HepG2 (cell line): ENCODE results near the gene CFAP119. TPM values are rescaled to one million over a fixed set of nuclear protein-coding genes. Genes with fewer than 3 reads are reported as not detected.
A peak's percentile ranks its signal among the peaks of the same experiment; 100 is the strongest.
"Not testable (repeated sequence)": the region's sequence is repeated elsewhere in the genome, so short reads cannot be mapped to it uniquely, and the experiment has no call there.

Experiments
- ADNP ChIP-seq: sonication (generic); formaldehyde crosslinking; IDR thresholded peaks from 2 replicates; pipeline ENCODE4 v1.4.0; 2020; ENCODE audit warnings: missing genetic modification reagents
- EP300 ChIP-seq, 3 experiments: sonication (generic) in 1 of 3; formaldehyde crosslinking in 1 of 3; IDR thresholded peaks; 2 replicates each; pipeline versions ENCODE4 v1.5.1 to v1.6.1; 2011 to 2020; ENCODE audit warnings: low read depth in 2 of 3, low read length in 2 of 3, borderline replicate concordance in 1 of 3, improper control_type of control experiment in 1 of 3, mild to moderate bottlenecking in 1 of 3, missing genetic modification reagents in 1 of 3, moderate library complexity in 1 of 3
- FOXA3 ChIP-seq: IDR thresholded peaks from 2 replicates; pipeline ENCODE4 v1.6.1; 2016; ENCODE audit warnings: missing genetic modification reagents, missing compliant biosample characterization
- FOXO1 ChIP-seq: sonication (generic); formaldehyde crosslinking; IDR thresholded peaks from 2 replicates; pipeline ENCODE4 v1.4.0; 2020; ENCODE audit warnings: missing genetic modification reagents
- GATAD2A ChIP-seq: IDR thresholded peaks from 2 replicates; pipeline ENCODE4 v1.6.1; 2016
- KDM6A ChIP-seq: IDR thresholded peaks from 2 replicates; pipeline ENCODE4 v1.6.1; 2016; ENCODE audit warnings: low read depth
- LCORL ChIP-seq, 2 experiments: fragments of 450-650 bp in 1 of 2; sonication (generic) in 1 of 2; formaldehyde crosslinking in 1 of 2; IDR thresholded peaks; 2 replicates each; pipeline versions ENCODE4 v1.5.0 to v1.6.1; 2017 to 2020; ENCODE audit warnings: antibody characterized with exemption in 1 of 2, missing genetic modification reagents in 1 of 2
- NR2F1 ChIP-seq, 2 experiments: fragments of 450-650 bp in 1 of 2; formaldehyde crosslinking in 1 of 2; IDR thresholded peaks; 2 replicates each; pipeline versions ENCODE4 v1.5.0 to v1.6.1; 2016 to 2020; ENCODE audit warnings: mild to moderate bottlenecking in 1 of 2, missing compliant biosample characterization in 1 of 2, missing genetic modification reagents in 1 of 2, moderate library complexity in 1 of 2
- RARA ChIP-seq: IDR thresholded peaks from 2 replicates; pipeline ENCODE4 v1.6.1; 2016; ENCODE audit warnings: missing genetic modification reagents, missing compliant biosample characterization
- RCOR2 ChIP-seq: IDR thresholded peaks from 2 replicates; pipeline ENCODE4 v1.6.1; 2016; ENCODE audit warnings: missing biosample characterization, missing genetic modification reagents
- RXRB ChIP-seq: IDR thresholded peaks from 2 replicates; pipeline ENCODE4 v1.6.1; 2016; ENCODE audit warnings: borderline replicate concordance, missing genetic modification reagents, missing compliant biosample characterization
- SALL1 ChIP-seq: sonication (generic); formaldehyde crosslinking; IDR thresholded peaks from 2 replicates; pipeline ENCODE4 v1.8.0; 2022; ENCODE audit warnings: mild to moderate bottlenecking, missing genetic modification reagents
- SIX1 ChIP-seq: sonication (generic); formaldehyde crosslinking; IDR thresholded peaks from 2 replicates; pipeline ENCODE4 v1.4.0; 2020; ENCODE audit warnings: missing genetic modification reagents, borderline replicate concordance
- SOX13 ChIP-seq, 3 experiments: fragments of 450-650 bp in 1 of 3; sonication (generic) in 1 of 3; formaldehyde crosslinking in 1 of 3; IDR thresholded peaks in 2 of 3; conservative IDR thresholded peaks in 1 of 3; 2 replicates each; pipeline versions ENCODE4 v1.5.0 to v1.6.1; 2016 to 2020; ENCODE audit warnings: antibody characterized with exemption in 1 of 3, mild to moderate bottlenecking in 1 of 3, missing compliant biosample characterization in 1 of 3, missing genetic modification reagents in 1 of 3, moderate library complexity in 1 of 3
- SOX5 ChIP-seq: IDR thresholded peaks from 2 replicates; pipeline ENCODE4 v1.6.1; 2016; ENCODE audit warnings: borderline replicate concordance
- ZNF343 ChIP-seq: sonication (generic); formaldehyde crosslinking; IDR thresholded peaks from 2 replicates; pipeline ENCODE4 v1.4.0; 2020; ENCODE audit warnings: mild to moderate bottlenecking, missing genetic modification reagents
- ZNF644 ChIP-seq: IDR thresholded peaks from 2 replicates; pipeline ENCODE4 v1.6.1; 2016; ENCODE audit warnings: low read depth
- polyA plus RNA-seq, 8 experiments: library from polyadenylated mRNA; depleted of rRNA in 3 of 8; stranded (reverse) in 7 of 8; unstranded in 1 of 8; fragments of >200 nt; fragmentation: Illumina TruSeq in 4 of 8; extraction: Trizol in 4 of 8; gene quantifications; 2 replicates each; pipeline versions ENCODE4 v1.2.1 to v1.2.3, GENCODE V29; 2011 to 2016; ENCODE audit warnings: low read depth in 4 of 8, missing spikeins in 1 of 8, mixed read lengths in 1 of 8; ENCODE audit not compliant: insufficient read depth in 1 of 8
- total RNA-seq, 5 experiments: library from RNA; depleted of rRNA; stranded (reverse); fragments of >200 nt; fragmentation: Illumina TruSeq; extraction: Trizol; gene quantifications; 2 replicates each; pipeline ENCODE4 v1.2.3, GENCODE V29; 2016; ENCODE audit warnings: low read depth in 1 of 5
- TF ChIP-seq, protein P1 (sequence below): IDR thresholded peaks from 2 replicates; pipeline ENCODE4 v1.6.1; 2016; ENCODE audit warnings: low read depth, control low read depth
- TF ChIP-seq, protein P2 (sequence below): sonication (generic); IDR thresholded peaks from 2 replicates; pipeline ENCODE4 v1.6.1; 2016; ENCODE audit warnings: low read depth, borderline replicate concordance
- TF ChIP-seq, protein P3 (sequence below): sonication (generic); formaldehyde crosslinking; IDR thresholded peaks from 2 replicates; pipeline ENCODE4 v1.4.0; 2020; ENCODE audit warnings: missing genetic modification reagents
- TF ChIP-seq, protein P4 (sequence below): sonication (generic); formaldehyde crosslinking; IDR thresholded peaks from 2 replicates; pipeline ENCODE4 v1.4.0; 2020; ENCODE audit warnings: missing genetic modification reagents, borderline replicate concordance

The CFAP119 gene
- total and polyA plus RNA-seq, 2 of the 13 experiments (the other 11 are each of a cell fraction or from before 2014, with no cell fraction given): 6.4 TPM

DNA sequence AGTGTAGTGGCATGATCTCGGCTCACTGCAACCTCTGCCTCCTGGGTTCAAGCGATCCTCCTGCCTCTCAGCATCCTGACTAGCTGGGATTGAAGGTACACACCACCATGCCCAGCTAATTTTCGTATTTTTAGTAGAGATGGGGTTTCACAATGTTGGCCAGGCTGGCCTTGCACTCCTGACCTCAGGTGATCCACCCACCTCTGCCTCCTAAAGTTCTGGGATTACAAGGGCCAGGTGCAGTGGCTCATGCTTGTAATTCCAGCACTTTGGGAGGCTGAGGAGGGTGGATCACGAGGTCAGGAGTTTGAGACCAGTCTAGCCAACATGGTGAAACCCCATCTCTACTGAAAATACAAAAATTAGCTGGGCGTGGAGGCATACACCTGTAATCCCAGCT lies 47.8 kb upstream of the CFAP119 start (continued):
- TF ChIP-seq SIX1 (CRISPR knock-in tag): 0 out of 2 replicates have a peak, but pooled peaks have one; percentile 26
- TF ChIP-seq SOX13 (IDR thresholded peaks at IDR 0.05); EP300 (CRISPR knock-in tag; IDR thresholded peaks at IDR 0.05; ENCODE audit: borderline replicate concordance); LCORL (IDR thresholded peaks at IDR 0.05): not testable (repeated sequence)
- peak in 1 of 2 experiments; percentile 76; a peak in 2 of 4 replicates for TF ChIP-seq SOX13 (CRISPR knock-in tag; conservative IDR thresholded peaks at IDR 0.05 in 1 of 2, IDR thresholded peaks at IDR 0.05 in 1 of 2)
- TF ChIP-seq GATAD2A (CRISPR knock-in tag): peak; percentile 48; the same call in 1 of the 2 replicates
- TF ChIP-seq, protein P1, sequence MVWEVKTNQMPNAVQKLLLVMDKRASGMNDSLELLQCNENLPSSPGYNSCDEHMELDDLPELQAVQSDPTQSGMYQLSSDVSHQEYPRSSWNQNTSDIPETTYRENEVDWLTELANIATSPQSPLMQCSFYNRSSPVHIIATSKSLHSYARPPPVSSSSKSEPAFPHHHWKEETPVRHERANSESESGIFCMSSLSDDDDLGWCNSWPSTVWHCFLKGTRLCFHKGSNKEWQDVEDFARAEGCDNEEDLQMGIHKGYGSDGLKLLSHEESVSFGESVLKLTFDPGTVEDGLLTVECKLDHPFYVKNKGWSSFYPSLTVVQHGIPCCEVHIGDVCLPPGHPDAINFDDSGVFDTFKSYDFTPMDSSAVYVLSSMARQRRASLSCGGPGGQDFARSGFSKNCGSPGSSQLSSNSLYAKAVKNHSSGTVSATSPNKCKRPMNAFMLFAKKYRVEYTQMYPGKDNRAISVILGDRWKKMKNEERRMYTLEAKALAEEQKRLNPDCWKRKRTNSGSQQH (CRISPR knock-in tag): 0 out of 2 replicates have a peak, but pooled peaks have one; percentile 29
- peak; percentile 64 for TF ChIP-seq SALL1 (CRISPR knock-in tag)
- TF ChIP-seq SOX5 (CRISPR knock-in tag): peak; percentile 45; the same call in 1 of the 2 replicates
- TF ChIP-seq ZNF343 (CRISPR knock-in tag): 0 out of 2 replicates have a peak, but pooled peaks have one; percentile 23
- TF ChIP-seq EP300 (IDR thresholded peaks at IDR 0.05; ENCODE audit: low read depth in 2 of 2, low read length in 2 of 2): peak in 1 of 2 experiments; percentile 44; a peak in 1 of 4 replicates
- 0 out of 2 replicates have a peak, but pooled peaks have one; percentile 25 for TF ChIP-seq KDM6A (CRISPR knock-in tag)
- TF ChIP-seq RARA (CRISPR knock-in tag): peak; percentile 90
- TF ChIP-seq ADNP: peak; percentile 23; the same call in 1 of the 2 replicates
- peak; percentile 38; the same call in 1 of the 2 replicates for TF ChIP-seq LCORL (CRISPR knock-in tag; IDR thresholded peaks at IDR 0.05)
- TF ChIP-seq FOXO1 (CRISPR knock-in tag): peak; percentile 55; the same call in 1 of the 2 replicates
- TF ChIP-seq ZNF644 (CRISPR knock-in tag): 0 out of 2 replicates have a peak, but pooled peaks have one; percentile 15
- TF ChIP-seq, protein P2, sequence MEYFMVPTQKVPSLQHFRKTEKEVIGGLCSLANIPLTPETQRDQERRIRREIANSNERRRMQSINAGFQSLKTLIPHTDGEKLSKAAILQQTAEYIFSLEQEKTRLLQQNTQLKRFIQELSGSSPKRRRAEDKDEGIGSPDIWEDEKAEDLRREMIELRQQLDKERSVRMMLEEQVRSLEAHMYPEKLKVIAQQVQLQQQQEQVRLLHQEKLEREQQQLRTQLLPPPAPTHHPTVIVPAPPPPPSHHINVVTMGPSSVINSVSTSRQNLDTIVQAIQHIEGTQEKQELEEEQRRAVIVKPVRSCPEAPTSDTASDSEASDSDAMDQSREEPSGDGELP: peak; percentile 31; the same call in 1 of the 2 replicates
- TF ChIP-seq, protein P3, sequence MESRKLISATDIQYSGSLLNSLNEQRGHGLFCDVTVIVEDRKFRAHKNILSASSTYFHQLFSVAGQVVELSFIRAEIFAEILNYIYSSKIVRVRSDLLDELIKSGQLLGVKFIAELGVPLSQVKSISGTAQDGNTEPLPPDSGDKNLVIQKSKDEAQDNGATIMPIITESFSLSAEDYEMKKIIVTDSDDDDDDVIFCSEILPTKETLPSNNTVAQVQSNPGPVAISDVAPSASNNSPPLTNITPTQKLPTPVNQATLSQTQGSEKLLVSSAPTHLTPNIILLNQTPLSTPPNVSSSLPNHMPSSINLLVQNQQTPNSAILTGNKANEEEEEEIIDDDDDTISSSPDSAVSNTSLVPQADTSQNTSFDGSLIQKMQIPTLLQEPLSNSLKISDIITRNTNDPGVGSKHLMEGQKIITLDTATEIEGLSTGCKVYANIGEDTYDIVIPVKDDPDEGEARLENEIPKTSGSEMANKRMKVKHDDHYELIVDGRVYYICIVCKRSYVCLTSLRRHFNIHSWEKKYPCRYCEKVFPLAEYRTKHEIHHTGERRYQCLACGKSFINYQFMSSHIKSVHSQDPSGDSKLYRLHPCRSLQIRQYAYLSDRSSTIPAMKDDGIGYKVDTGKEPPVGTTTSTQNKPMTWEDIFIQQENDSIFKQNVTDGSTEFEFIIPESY (CRISPR knock-in tag): peak; percentile 11; the same call in 1 of the 2 replicates
- TF ChIP-seq RCOR2 (CRISPR knock-in tag): 0 out of 2 replicates have a peak, but pooled peaks have one; percentile 22
- TF ChIP-seq NR2F1 (CRISPR knock-in tag; IDR thresholded peaks at IDR 0.05): peak in 1 of 2 experiments; percentile 89; a peak in 3 of 4 replicates
- TF ChIP-seq, protein P4, sequence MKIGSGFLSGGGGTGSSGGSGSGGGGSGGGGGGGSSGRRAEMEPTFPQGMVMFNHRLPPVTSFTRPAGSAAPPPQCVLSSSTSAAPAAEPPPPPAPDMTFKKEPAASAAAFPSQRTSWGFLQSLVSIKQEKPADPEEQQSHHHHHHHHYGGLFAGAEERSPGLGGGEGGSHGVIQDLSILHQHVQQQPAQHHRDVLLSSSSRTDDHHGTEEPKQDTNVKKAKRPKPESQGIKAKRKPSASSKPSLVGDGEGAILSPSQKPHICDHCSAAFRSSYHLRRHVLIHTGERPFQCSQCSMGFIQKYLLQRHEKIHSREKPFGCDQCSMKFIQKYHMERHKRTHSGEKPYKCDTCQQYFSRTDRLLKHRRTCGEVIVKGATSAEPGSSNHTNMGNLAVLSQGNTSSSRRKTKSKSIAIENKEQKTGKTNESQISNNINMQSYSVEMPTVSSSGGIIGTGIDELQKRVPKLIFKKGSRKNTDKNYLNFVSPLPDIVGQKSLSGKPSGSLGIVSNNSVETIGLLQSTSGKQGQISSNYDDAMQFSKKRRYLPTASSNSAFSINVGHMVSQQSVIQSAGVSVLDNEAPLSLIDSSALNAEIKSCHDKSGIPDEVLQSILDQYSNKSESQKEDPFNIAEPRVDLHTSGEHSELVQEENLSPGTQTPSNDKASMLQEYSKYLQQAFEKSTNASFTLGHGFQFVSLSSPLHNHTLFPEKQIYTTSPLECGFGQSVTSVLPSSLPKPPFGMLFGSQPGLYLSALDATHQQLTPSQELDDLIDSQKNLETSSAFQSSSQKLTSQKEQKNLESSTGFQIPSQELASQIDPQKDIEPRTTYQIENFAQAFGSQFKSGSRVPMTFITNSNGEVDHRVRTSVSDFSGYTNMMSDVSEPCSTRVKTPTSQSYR (CRISPR knock-in tag): peak; percentile 37; the same call in 1 of the 2 replicates
- peak; percentile 59; the same call in 1 of the 2 replicates for TF ChIP-seq RXRB (CRISPR knock-in tag)
- peak; percentile 60 for TF ChIP-seq FOXA3 (CRISPR knock-in tag)
